ENCODE data around the gene OR2M2. TPM values are rescaled to one million over a fixed set of nuclear protein-coding genes. Genes with fewer than 3 reads are reported as not detected.

OR2M2 gene
- total RNA-seq, 2 donors from 2014 or later, result not detected

DNA sequence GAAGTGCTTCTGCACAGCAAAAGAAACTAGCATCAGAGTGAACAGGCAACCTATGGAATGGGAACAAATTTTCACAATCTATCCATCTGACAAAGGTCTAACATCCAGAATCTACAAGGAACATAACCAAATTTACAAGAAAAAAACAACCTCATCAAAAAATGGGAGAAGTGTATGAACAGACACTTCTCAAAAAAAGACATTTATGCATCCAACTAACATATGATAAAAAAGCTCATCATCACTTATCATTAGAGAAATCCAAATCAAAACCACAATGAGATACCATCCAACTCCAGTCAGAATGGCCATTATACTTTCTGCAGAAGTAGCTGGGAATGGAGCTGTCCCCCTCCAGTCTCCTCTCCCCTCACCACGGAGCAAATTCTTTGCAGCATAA is 19.5 kb downstream of the OR2M2 start:
- no peaks in the 10 kb centered on the region for H3K4me1 Mint-ChIP-seq
- DNase-seq (no peak), ATAC-seq (no peak)
- H3K27ac Mint-ChIP-seq, result no peak overlapping the region
- H3K9me3 ChIP-seq (ENCODE audit: control insufficient read depth, low read length, poor library complexity, severe bottlenecking), result no peaks in the 10 kb centered on the region
- H3K36me3 Mint-ChIP-seq (ENCODE audit: low read depth), result no peaks in the 10 kb centered on the region
- no peaks in the 10 kb centered on the region for H3K27me3 Mint-ChIP-seq
- H3K4me3 Mint-ChIP-seq, result no peak overlapping the region

DNA sequence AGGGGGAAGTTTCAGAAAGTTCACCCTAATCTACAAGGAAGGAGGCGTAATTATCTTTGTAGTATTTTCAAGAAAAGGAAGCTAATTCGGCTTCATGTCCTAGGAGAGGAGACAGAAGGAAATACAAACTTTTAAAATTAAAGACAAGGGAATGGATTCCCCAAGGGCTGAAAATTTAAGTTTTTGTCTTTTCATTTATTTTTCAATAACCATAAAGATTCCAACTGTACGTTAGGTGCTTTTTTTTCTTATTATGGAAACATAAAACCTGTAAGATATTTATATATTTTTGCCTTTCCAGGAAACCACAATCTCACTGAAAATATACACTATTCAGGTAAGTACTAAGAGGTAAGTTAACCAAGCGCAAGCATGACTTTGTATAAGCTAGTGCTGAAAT is 22.3 kb downstream of the OR2M2 start, which contains the start of gene OR2M3:
Gene OR2M3 (plus strand): TSS at position 301 of the 400 bp plus-strand sequence. CDS start 5,803 bp downstream, outside the sequence.
- Mint-ChIP-seq H3K27ac (no peak within 1 kb of the TSS), H3K4me1 (no peaks in the 10 kb centered on the region), H3K4me3 (no peak within 1 kb of the TSS), H3K27me3 (no peaks in the 10 kb centered on the region), H3K36me3 (ENCODE audit: low read depth) (no peaks in the 10 kb centered on the region)
- H3K9me3 ChIP-seq (ENCODE audit: control insufficient read depth, low read length, poor library complexity, severe bottlenecking), result no peaks in the 10 kb centered on the region
- DNase-seq, result no peak
- no peak for ATAC-seq

DNA sequence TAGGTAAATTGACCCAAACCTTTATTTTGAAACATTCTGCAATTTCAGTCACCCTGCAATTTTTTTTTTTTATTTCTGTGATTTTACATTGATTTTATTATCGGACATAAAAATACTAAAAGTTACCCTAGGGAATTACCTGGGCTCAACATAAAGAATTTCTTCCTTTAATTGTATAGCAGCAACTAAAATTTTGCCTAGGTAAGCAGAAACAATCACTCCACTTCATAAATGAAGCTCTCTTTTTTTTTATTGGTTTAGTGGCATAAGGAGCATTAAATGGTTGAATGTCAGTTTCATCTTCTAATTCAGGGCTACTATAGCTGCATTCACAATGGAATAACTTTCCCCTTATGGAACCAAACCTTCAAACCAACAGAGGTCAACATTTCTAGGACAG is 41.3 kb downstream of the OR2M2 start:
- DNase-seq, result no peak
- H3K27ac Mint-ChIP-seq, result no peak overlapping the region
- peaks cover 5% of the 10 kb centered on the region for H3K27me3 Mint-ChIP-seq

DNA sequence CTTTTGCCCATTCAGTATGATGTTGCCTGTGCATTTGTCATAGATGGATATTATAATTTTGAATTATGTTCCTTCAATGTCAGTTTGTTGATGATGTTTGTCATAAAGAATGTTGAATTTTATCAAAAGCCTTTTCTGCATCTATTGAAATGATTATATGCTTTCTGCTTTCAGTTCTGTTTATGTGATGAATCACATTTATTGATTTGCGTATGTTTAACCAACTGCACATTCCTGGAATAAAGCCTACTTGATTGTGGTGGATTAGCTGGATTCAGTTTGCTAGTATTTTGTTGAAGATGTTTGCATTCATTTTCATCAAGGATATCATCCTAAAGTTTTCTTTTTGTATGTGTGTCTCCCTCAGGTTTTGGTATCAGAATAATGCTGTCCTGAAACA is 50.9 kb downstream of the OR2M2 start:
- no peaks in the 10 kb centered on the region for H3K36me3 Mint-ChIP-seq (ENCODE audit: low read depth)
- no peaks in the 10 kb centered on the region for H3K27me3 Mint-ChIP-seq
- H3K4me3 Mint-ChIP-seq, result no peak overlapping the region
- DNase-seq, result no peak
- H3K4me1 Mint-ChIP-seq, result no peaks in the 10 kb centered on the region
- H3K27ac Mint-ChIP-seq, result no peak overlapping the region
- no peaks in the 10 kb centered on the region for H3K9me3 ChIP-seq (ENCODE audit: control insufficient read depth, low read length, poor library complexity, severe bottlenecking)
- ATAC-seq, result no peak

More for the DNA sequence above, 41.3 kb downstream of the OR2M2 start:
- H3K4me1 Mint-ChIP-seq, result no peaks in the 10 kb centered on the region
- no peaks in the 10 kb centered on the region for H3K9me3 ChIP-seq (ENCODE audit: control insufficient read depth, low read length, poor library complexity, severe bottlenecking)
- ATAC-seq, result no peak
- H3K36me3 Mint-ChIP-seq (ENCODE audit: low read depth), result no peaks in the 10 kb centered on the region
- no peak overlapping the region for H3K4me3 Mint-ChIP-seq

DNA sequence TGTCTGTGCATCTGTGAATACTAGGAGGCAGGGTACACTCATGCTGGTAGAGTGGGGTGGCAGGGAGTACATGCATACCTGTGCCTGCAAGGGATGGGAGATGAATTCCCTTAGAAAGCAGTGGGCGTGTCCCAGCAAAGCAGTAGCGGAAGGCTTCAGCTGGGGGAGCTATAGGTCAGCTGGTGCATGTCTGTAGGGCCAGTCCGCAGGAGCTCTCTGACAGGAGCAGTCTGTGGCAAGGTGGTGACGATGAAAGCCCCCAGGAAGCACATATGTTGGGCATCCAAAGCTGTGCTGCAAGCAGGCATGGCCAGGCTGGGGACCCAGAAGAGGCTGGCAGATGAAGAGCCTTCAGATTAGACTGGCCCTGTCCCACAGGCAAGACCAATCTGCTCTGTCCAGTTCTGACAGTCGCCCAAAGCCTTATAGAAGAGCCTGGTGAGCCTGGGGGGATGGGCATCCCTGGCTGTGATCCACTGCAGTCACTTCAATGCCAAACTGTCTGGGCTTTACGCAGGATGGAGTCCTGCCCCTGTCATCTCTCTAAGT is 54.8 kb downstream of the OR2M2 start:
- H3K9me3 ChIP-seq (ENCODE audit: control insufficient read depth, low read length, poor library complexity, severe bottlenecking), result no peaks in the 10 kb centered on the region
- Mint-ChIP-seq H3K27me3 (no peaks in the 10 kb centered on the region), H3K4me3 (no peak overlapping the region), H3K27ac (no peak overlapping the region), H3K4me1 (no peaks in the 10 kb centered on the region), H3K36me3 (ENCODE audit: low read depth) (no peaks in the 10 kb centered on the region)
- DNase-seq, result no peak
- no peak for ATAC-seq

Other genes with a start within 250 kb of the OR2M2 start
- under 1 TPM in 1 of 2 donors, not detected in 1; 0.15 TPM for gene OR2AJ1, start 249.9 kb upstream of the OR2M2 start, total RNA-seq
- gene OR2L8, start 226.0 kb upstream of the OR2M2 start, total RNA-seq, result under 1 TPM; 0.50 to 0.62 TPM
- under 1 TPM in 1 of 2 donors, not detected in 1; 0.37 TPM for gene OR2AK2, start 209.6 kb upstream of the OR2M2 start, total RNA-seq
- not detected for gene OR2L5, start 161.2 kb upstream of the OR2M2 start, total RNA-seq
- gene OR2L2, start 144.8 kb upstream of the OR2M2 start, total RNA-seq, result under 1 TPM; 0.21 to 0.22 TPM
- not detected for gene OR2L3, start 128.0 kb upstream of the OR2M2 start, total RNA-seq
- under 1 TPM in 1 of 2 donors, not detected in 1; 0.21 TPM for gene OR2L13, start 79.6 kb upstream of the OR2M2 start, total RNA-seq
- gene OR2M5, start 29.7 kb upstream of the OR2M2 start, total RNA-seq, result not detected
- not detected for gene OR2M3, start 22.4 kb downstream of the OR2M2 start, total RNA-seq
- gene OR2M4, start 56.6 kb downstream of the OR2M2 start, total RNA-seq, result not detected
- gene OR2T33, start 103.2 kb downstream of the OR2M2 start, total RNA-seq, result not detected
- not detected for gene OR2T12, start 128.6 kb downstream of the OR2M2 start, total RNA-seq
- gene OR2M7, start 149.7 kb downstream of the OR2M2 start, total RNA-seq, result not detected
- gene OR14C36, start 174.0 kb downstream of the OR2M2 start, total RNA-seq, result not detected
- gene OR2T4, start 186.8 kb downstream of the OR2M2 start, total RNA-seq, result not detected
- gene OR2T6, start 200.9 kb downstream of the OR2M2 start, total RNA-seq, result not detected
- gene OR2T1, start 228.2 kb downstream of the OR2M2 start, total RNA-seq, result not detected

Measured in T-helper 17 cell (primary cell).